GM12891 (cell line): ENCODE data around the gene RBM48.

ENCODE experiments used
- POLR2A ChIP-seq: IDR thresholded peaks from 2 replicates; pipeline ENCODE4 v1.6.1; 2011; ENCODE audit warnings: low read depth, low read length, control low read depth
- TAF1 ChIP-seq: IDR thresholded peaks from 2 replicates; pipeline ENCODE4 v1.6.1; 2011; ENCODE audit warnings: low read depth, low read length, control low read depth

GRCh38 chr7:92584953-92585352 lies 56.4 kb downstream of the RBM48 start:
- no peak for TF ChIP-seq POLR2A
- no peak for TF ChIP-seq TAF1
